ENCODE results near the gene PDZRN3.

- no peak for TF ChIP-seq EZH2 (IDR thresholded peaks at IDR 0.05; ENCODE audit: insufficient read depth, poor library complexity, severe bottlenecking)
- no peak for TF ChIP-seq EZH2phosphoT487 (IDR thresholded peaks at IDR 0.05; ENCODE audit: insufficient read depth, low read depth)
These were observed 125.0 kb downstream of the PDZRN3 start for GRCh38 chr3:73499787-73500186.
